SK-N-SH treated with all-trans-retinoic acid at 6 μM for 48 hours (cell line): Measurements from ENCODE around the gene DPP9.

ENCODE experiments used
- CSDC2 ChIP-seq: fragments of 250-450 bp; sonication (Bioruptor Pico); IDR thresholded peaks from 2 replicates; pipeline ENCODE4 v1.5.0; 2020; ENCODE audit warnings: mild to moderate bottlenecking, moderate library complexity
- RARB ChIP-seq: fragments of 250-450 bp; sonication (Bioruptor Pico); IDR thresholded peaks from 2 replicates; pipeline ENCODE4 v1.8.0; 2021; ENCODE audit warnings: mild to moderate bottlenecking, moderate library complexity
- SNAI2 ChIP-seq: fragments of 250-450 bp; sonication (Bioruptor Pico); IDR thresholded peaks from 2 replicates; pipeline ENCODE4 v1.5.0; 2020; ENCODE audit warnings: mild to moderate bottlenecking, moderate library complexity
- TCF4 ChIP-seq: fragments of 250-450 bp; sonication (Bioruptor Pico); IDR thresholded peaks from 2 replicates; pipeline ENCODE4 v1.8.0; 2021; ENCODE audit warnings: mild to moderate bottlenecking, moderate library complexity, borderline replicate concordance
- ZC3H10 ChIP-seq: fragments of 250-450 bp; sonication (Bioruptor Pico); IDR thresholded peaks from 2 replicates; pipeline ENCODE4 v1.5.1; 2021; ENCODE audit warnings: mild to moderate bottlenecking, moderate library complexity
- ZFP3 ChIP-seq: fragments of 250-450 bp; sonication (Bioruptor Pico); IDR thresholded peaks from 2 replicates; pipeline ENCODE4 v1.5.0; 2020; ENCODE audit warnings: mild to moderate bottlenecking, moderate library complexity
- ZNF70 ChIP-seq: fragments of 450-650 bp; formaldehyde crosslinking; IDR thresholded peaks from 2 replicates; pipeline ENCODE4 v1.5.0; 2020; ENCODE audit warnings: mild to moderate bottlenecking, moderate library complexity
- TF ChIP-seq, protein P1 (sequence below): fragments of 250-450 bp; sonication (Bioruptor Pico); IDR thresholded peaks from 2 replicates; pipeline ENCODE4 v1.5.1; 2020; ENCODE audit warnings: low read depth, mild to moderate bottlenecking, moderate library complexity
- TF ChIP-seq, protein P2 (sequence below): fragments of 250-450 bp; sonication (Bioruptor Pico); IDR thresholded peaks from 2 replicates; pipeline ENCODE4 v1.5.0; 2020; ENCODE audit warnings: mild to moderate bottlenecking, moderate library complexity

- TF ChIP-seq ZNF70 (CRISPR knock-in tag), result no peak
- TF ChIP-seq RARB (CRISPR knock-in tag), result no peak
- no peak for TF ChIP-seq ZC3H10
- TF ChIP-seq TCF4 (CRISPR knock-in tag), result no peak
- TF ChIP-seq, protein P1, sequence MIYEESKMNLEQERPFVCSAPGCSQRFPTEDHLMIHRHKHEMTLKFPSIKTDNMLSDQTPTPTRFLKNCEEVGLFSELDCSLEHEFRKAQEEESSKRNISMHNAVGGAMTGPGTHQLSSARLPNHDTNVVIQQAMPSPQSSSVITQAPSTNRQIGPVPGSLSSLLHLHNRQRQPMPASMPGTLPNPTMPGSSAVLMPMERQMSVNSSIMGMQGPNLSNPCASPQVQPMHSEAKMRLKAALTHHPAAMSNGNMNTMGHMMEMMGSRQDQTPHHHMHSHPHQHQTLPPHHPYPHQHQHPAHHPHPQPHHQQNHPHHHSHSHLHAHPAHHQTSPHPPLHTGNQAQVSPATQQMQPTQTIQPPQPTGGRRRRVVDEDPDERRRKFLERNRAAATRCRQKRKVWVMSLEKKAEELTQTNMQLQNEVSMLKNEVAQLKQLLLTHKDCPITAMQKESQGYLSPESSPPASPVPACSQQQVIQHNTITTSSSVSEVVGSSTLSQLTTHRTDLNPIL (CRISPR knock-in tag), result no peak
- no peak for TF ChIP-seq ZFP3 (CRISPR knock-in tag)
- TF ChIP-seq CSDC2 (CRISPR knock-in tag), result no peak
- TF ChIP-seq SNAI2 (CRISPR knock-in tag), result no peak
- TF ChIP-seq, protein P2, sequence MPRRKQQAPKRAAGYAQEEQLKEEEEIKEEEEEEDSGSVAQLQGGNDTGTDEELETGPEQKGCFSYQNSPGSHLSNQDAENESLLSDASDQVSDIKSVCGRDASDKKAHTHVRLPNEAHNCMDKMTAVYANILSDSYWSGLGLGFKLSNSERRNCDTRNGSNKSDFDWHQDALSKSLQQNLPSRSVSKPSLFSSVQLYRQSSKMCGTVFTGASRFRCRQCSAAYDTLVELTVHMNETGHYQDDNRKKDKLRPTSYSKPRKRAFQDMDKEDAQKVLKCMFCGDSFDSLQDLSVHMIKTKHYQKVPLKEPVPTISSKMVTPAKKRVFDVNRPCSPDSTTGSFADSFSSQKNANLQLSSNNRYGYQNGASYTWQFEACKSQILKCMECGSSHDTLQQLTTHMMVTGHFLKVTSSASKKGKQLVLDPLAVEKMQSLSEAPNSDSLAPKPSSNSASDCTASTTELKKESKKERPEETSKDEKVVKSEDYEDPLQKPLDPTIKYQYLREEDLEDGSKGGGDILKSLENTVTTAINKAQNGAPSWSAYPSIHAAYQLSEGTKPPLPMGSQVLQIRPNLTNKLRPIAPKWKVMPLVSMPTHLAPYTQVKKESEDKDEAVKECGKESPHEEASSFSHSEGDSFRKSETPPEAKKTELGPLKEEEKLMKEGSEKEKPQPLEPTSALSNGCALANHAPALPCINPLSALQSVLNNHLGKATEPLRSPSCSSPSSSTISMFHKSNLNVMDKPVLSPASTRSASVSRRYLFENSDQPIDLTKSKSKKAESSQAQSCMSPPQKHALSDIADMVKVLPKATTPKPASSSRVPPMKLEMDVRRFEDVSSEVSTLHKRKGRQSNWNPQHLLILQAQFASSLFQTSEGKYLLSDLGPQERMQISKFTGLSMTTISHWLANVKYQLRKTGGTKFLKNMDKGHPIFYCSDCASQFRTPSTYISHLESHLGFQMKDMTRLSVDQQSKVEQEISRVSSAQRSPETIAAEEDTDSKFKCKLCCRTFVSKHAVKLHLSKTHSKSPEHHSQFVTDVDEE (CRISPR knock-in tag), result no peak
Observed at GRCh38 chr19:4690361-4690760, 33.3 kb downstream of the DPP9 start.
